Duodenal mucosa (tissue), 2 donors: ENCODE measurements around the gene VEGFA.

ENCODE experiments used
- H3K27ac ChIP-seq: one replicate; pipeline ENCODE4 v1.7.0; 2013; ENCODE audit warnings: low read depth, low read length
- H3K27me3 ChIP-seq, 2 donors: one replicate each; pipeline ENCODE4 v1.7.0; 2013; ENCODE audit warnings: low read length in 2 of 2, control low read depth in 1 of 2; ENCODE audit not compliant: insufficient read depth in 2 of 2, control insufficient read depth in 1 of 2
- H3K36me3 ChIP-seq, 2 donors: one replicate each; pipeline ENCODE4 v1.7.0; 2013; ENCODE audit warnings: low read length in 2 of 2, control low read depth in 1 of 2; ENCODE audit not compliant: insufficient read depth in 2 of 2, control insufficient read depth in 1 of 2
- H3K4me1 ChIP-seq, 2 donors: one replicate each; pipeline ENCODE4 v1.7.0; 2013; ENCODE audit warnings: low read length in 2 of 2, control low read depth in 1 of 2; ENCODE audit not compliant: insufficient read depth in 2 of 2, control insufficient read depth in 1 of 2
- H3K4me3 ChIP-seq, 2 donors: one replicate each; pipeline ENCODE4 v1.7.0; 2013; ENCODE audit warnings: low read length in 2 of 2, low read depth in 1 of 2
- H3K9ac ChIP-seq, 2 donors: one replicate each; pipeline ENCODE4 v1.7.0; 2013; ENCODE audit warnings: low read length in 2 of 2, low read depth in 1 of 2
- H3K9me3 ChIP-seq, 2 donors: one replicate each; pipeline ENCODE4 v1.7.0; 2013; ENCODE audit warnings: low read length in 2 of 2, control low read depth in 1 of 2; ENCODE audit not compliant: control insufficient read depth in 1 of 2

Gene VEGFA

GRCh38 chr6:43797919-43798318 lies 27.9 kb downstream of the VEGFA start:
- Histone ChIP-seq H3K9ac (peak overlapping the region; percentile 12 to 59), H3K27ac (no peak overlapping the region), H3K36me3 (no peaks in the 10 kb centered on the region), H3K4me1 (peaks cover 27 to 41% of the 10 kb centered on the region in 2 donors), H3K9me3 (no peaks in the 10 kb centered on the region), H3K4me3 (no peak overlapping the region), H3K27me3 (no peaks in the 10 kb centered on the region)

- H3K9ac ChIP-seq = peak overlapping the region; percentile 38 to 59
- no peaks in the 10 kb centered on the region for H3K27me3 ChIP-seq
- H3K9me3 ChIP-seq = no peaks in the 10 kb centered on the region
- H3K4me1 ChIP-seq = peaks cover 36 to 51% of the 10 kb centered on the region in 2 donors
- no peaks in the 10 kb centered on the region for H3K36me3 ChIP-seq
- peak overlapping the region; percentile 68 for H3K27ac ChIP-seq
- H3K4me3 ChIP-seq = peak overlapping the region in 1 of 2 donors; percentile 27
These were observed 28.9 kb downstream of the VEGFA start for GRCh38 chr6:43798688-43799444.

DNA sequence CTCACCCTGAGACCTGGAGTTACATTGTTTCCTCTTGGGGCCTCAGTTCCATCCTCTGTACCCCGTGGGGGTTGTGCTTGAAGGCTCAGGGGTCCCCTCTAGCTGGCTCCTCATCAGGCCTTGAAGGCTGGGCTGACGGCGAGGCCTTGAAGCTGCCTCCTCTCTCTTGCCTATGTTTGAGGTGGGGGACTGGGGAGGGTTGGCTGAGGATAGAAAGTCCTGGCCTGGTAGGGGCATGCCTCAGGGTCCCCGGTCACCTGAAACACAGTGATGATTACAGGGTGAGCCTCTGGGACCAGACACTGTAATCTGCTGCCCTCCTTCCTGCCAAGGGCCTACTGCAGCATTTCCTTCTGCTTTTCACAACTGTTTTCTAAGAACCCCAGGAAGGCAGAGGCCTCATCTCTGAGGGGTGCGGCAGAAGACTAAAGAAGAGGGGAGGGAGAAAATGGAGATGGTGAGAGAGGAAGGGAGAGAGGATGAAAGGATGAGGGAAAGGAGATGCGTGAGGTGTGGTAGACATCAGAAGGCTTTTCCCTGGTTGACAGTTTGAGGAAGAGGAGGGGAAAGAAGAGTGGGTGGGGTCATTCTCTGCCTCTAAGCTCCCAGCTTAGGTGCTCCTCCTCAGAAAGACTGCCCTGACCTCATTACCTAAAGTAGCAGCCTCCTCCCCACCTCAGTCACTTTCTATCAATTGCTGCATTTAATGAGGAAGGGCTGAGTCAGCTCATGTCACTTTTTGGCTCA lies 29.7 kb downstream of the VEGFA start:
- Histone ChIP-seq H3K9ac (peak overlapping the region; percentile 38 to 54), H3K4me1 (peaks cover 42 to 59% of the 10 kb centered on the region in 2 donors), H3K9me3 (no peaks in the 10 kb centered on the region), H3K36me3 (no peaks in the 10 kb centered on the region), H3K27ac (peak overlapping the region; percentile 68), H3K4me3 (no peak overlapping the region), H3K27me3 (no peaks in the 10 kb centered on the region)

DNA sequence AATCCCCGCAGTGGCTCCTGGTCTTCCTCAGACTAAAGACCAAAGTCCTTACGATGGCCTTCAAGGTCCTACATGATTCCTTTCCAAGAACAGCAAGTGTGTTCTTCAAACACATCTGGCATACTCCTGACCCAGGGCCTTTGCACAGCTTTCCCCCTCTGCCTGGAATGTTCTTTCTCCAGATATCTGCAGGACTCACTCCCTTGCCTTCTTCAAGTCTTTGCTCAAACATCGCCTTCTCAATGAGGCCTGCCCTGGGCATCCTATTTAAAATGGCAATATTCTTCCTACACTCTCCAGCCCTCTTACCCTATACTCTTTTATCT lies 30.2 kb downstream of the VEGFA start:
- peaks cover 47 to 65% of the 10 kb centered on the region in 2 donors for H3K4me1 ChIP-seq
- H3K9me3 ChIP-seq = no peaks in the 10 kb centered on the region
- H3K27me3 ChIP-seq = no peaks in the 10 kb centered on the region
- no peak overlapping the region for H3K4me3 ChIP-seq
- no peak overlapping the region for H3K9ac ChIP-seq
- H3K27ac ChIP-seq = no peak overlapping the region
- H3K36me3 ChIP-seq = no peaks in the 10 kb centered on the region

- H3K27ac ChIP-seq = no peak overlapping the region
- no peak overlapping the region for H3K9ac ChIP-seq
- H3K4me3 ChIP-seq = no peak overlapping the region
- no peaks in the 10 kb centered on the region for H3K9me3 ChIP-seq
- H3K27me3 ChIP-seq = no peaks in the 10 kb centered on the region
- no peaks in the 10 kb centered on the region for H3K36me3 ChIP-seq
- H3K4me1 ChIP-seq = peaks cover 54 to 71% of the 10 kb centered on the region in 2 donors
These were observed 30.9 kb downstream of the VEGFA start for GRCh38 chr6:43800746-43801494.

DNA sequence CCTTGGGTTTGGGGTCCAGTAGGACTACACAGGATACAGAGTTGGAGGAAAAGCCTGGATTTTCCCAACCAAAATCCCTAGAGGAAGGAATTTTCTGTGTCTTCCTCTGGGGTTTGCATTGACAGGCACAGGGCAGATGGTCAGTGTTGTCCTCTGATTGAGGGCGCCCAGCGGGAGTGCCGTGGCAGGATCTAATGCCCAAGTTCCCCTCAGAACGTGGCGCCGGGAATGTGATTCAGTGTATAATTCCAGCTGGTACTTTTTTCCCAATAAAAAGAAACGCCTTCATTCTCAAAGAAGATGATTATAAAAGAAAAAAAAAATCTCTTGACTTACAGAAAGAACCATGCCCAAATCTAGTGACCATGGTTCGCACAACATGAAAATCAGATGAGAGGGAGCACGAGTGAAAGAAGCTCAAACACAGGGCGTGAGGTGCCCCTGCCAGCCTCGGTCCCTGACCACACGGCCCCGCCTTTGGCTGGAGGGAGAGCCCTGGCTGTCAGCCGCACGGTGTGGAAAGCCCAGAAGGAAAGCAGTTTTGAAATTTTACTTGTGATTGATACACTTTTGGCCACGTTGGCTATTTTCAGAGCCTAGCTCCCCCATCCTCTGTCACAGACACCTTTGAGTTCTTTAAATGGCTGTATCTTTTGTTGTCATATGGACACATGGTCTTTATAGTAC lies 31.6 kb downstream of the VEGFA start:
- Histone ChIP-seq H3K9me3 (no peaks in the 10 kb centered on the region), H3K36me3 (no peaks in the 10 kb centered on the region), H3K4me3 (no peak overlapping the region), H3K4me1 (peaks cover 59 to 77% of the 10 kb centered on the region in 2 donors), H3K9ac (no peak overlapping the region), H3K27me3 (no peaks in the 10 kb centered on the region), H3K27ac (no peak overlapping the region)

DNA sequence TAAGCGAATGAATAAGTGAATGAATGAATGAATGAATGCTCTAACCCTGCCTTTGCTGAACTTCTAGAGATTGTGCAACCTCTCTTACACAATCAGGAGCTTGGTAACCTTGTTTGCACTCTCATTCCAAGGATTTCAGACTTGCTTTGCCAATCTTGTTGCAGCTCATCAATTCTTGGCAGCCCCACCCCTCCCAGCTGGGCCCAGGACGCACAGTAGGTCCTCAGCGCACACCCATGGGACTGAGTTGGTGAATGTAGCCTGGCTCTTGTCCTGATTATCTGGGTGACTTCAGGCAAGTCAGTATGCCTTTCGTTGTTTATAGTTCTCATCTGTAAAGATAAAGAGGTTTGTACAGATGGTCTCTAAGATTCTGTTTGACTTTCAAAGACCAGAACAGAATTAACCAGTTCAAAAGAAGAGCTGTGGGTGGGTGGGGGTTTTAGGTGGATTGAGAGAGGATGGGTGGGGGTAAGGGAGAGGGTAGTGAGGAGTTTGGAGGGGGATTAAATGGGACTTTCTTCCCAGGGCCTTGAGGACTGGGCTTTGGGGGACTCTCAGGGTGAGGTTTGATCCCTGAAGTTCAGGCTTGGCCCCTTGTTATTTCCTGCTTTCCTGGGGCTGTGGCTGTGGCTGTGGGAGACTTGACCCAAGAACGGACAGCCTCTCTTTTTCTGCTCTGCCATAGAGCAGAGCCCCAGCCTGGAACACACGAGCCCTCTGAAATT lies 33.2 kb downstream of the VEGFA start:
- Histone ChIP-seq H3K9ac (no peak overlapping the region), H3K27ac (no peak overlapping the region), H3K4me3 (no peak overlapping the region), H3K27me3 (no peaks in the 10 kb centered on the region), H3K9me3 (no peaks in the 10 kb centered on the region), H3K36me3 (no peaks in the 10 kb centered on the region), H3K4me1 (peaks cover 67 to 88% of the 10 kb centered on the region in 2 donors)

DNA sequence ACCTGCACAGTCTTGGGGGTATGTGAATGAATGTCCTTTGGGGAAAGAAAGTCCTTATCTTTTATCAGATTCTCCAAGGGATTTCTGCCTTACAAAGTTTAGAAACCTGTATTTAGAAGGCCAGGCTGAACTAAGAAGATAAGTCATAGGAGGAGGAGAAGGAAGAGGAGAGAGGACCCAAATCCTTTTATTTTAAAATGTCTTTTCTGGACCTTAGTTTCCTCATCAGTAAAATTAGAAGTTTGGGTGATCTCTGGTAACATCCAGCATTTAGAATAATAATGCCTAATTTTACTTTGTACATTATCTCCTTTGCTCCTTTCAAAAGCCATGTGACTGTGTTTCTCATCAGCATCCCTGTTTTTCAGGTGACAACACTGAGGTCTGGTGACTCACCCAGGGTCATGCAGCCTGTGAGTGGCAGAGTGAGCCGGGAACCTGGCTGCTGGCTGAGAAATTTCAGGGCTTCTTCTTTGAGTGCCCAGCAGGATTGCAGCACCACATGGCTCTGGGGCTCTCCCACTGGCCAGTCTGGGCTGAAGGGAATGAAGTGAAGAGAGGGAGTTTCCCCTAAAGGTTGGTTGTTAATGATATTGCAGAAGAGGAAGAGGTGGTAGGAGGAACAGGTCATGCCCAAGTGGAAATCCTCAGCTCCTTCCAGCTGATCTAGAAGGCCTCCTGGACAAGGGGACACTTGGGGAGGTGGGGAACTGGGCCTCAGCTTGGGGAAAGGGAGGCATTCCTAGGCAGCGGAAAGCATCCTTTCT lies 34.0 kb downstream of the VEGFA start:
- H3K27ac ChIP-seq = peak overlapping the region; percentile 68
- no peaks in the 10 kb centered on the region for H3K27me3 ChIP-seq
- peaks cover 59 to 82% of the 10 kb centered on the region in 2 donors for H3K4me1 ChIP-seq

More for the DNA sequence above, 34.0 kb downstream of the VEGFA start:
- no peaks in the 10 kb centered on the region for H3K36me3 ChIP-seq
- no peak overlapping the region for H3K4me3 ChIP-seq
- H3K9me3 ChIP-seq = no peaks in the 10 kb centered on the region
- H3K9ac ChIP-seq = peak overlapping the region in 1 of 2 donors; percentile 77
